ENCODE results near the gene SHISAL2A. TPM values are rescaled to one million over a fixed set of nuclear protein-coding genes. Genes with fewer than 3 reads are reported as not detected.
"Not testable (repeated sequence)": the region's sequence is repeated elsewhere in the genome, so short reads cannot be mapped to it uniquely, and the experiment has no call there.

SHISAL2A gene
- total RNA-seq, 1 donor from 2014 or later: 2.2 TPM

- no peak for DNase-seq (ENCODE audit: low spot score)
Measured at GRCh38 chr1:52684545-52684944, 51.6 kb downstream of the SHISAL2A start.

- DNase-seq (ENCODE audit: low spot score): peak; percentile 69
Measured at GRCh38 chr1:52686261-52686751, 53.3 kb downstream of the SHISAL2A start.

GRCh38 chr1:52686830-52687229, 53.9 kb downstream of the SHISAL2A start:
- no peak for DNase-seq (ENCODE audit: low spot score)

- DNase-seq (ENCODE audit: low spot score): no peak
Measured at GRCh38 chr1:52691821-52692220, 58.9 kb downstream of the SHISAL2A start.

GRCh38 chr1:52692697-52693096, 59.7 kb downstream of the SHISAL2A start:
- DNase-seq (ENCODE audit: low spot score): no peak

- not testable (repeated sequence) for DNase-seq (ENCODE audit: low spot score)
Measured at GRCh38 chr1:52693351-52693750, 60.4 kb downstream of the SHISAL2A start.

GRCh38 chr1:52693843-52694242, 60.9 kb downstream of the SHISAL2A start:
- DNase-seq (ENCODE audit: low spot score): no peak

- DNase-seq (ENCODE audit: low spot score): no peak
Measured at GRCh38 chr1:52695627-52696026, 62.7 kb downstream of the SHISAL2A start.

- peak; percentile 91 for DNase-seq (ENCODE audit: low spot score)
Measured at GRCh38 chr1:52697795-52698674, 65.1 kb downstream of the SHISAL2A start, which contains the start of gene COA7. Gene COA7 (minus strand): TSS chr1:52698347. CDS start chr1:52698326, 21 bp downstream.

- DNase-seq (ENCODE audit: low spot score): peak; percentile 95
Measured at GRCh38 chr1:52702886-52703787, 70.2 kb downstream of the SHISAL2A start.

- DNase-seq (ENCODE audit: low spot score): no peak
Measured at GRCh38 chr1:52706136-52706670, 73.2 kb downstream of the SHISAL2A start.

Other genes with a start within 250 kb of the SHISAL2A start
- gene ORC1, start 228.7 kb upstream of the SHISAL2A start, total RNA-seq (ENCODE audit: insufficient read depth, low replicate concordance): 0.48 TPM
- gene PRPF38A, start 228.6 kb upstream of the SHISAL2A start, total RNA-seq (ENCODE audit: insufficient read depth, low replicate concordance): 9.4 TPM
- 87.4 TPM for gene TUT4, start 80.1 kb upstream of the SHISAL2A start, total RNA-seq (ENCODE audit: insufficient read depth, low replicate concordance)
- 96.8 TPM for gene GPX7, start 30.8 kb upstream of the SHISAL2A start, total RNA-seq (ENCODE audit: insufficient read depth, low replicate concordance)
- 9.4 TPM for gene COA7, start 65.2 kb downstream of the SHISAL2A start, total RNA-seq (ENCODE audit: insufficient read depth, low replicate concordance)
- gene ZYG11B, start 93.3 kb downstream of the SHISAL2A start, total RNA-seq (ENCODE audit: insufficient read depth, low replicate concordance): 68.4 TPM
- 0.48 TPM for gene ZYG11A, start 209.6 kb downstream of the SHISAL2A start, total RNA-seq (ENCODE audit: insufficient read depth, low replicate concordance)

Measured in umbilical cord (tissue), 2 donors.